T-helper 2 cell (primary cell): ENCODE data around the gene TECTB.

Source experiments
- DNase-seq, 5 experiments: peaks; one replicate each; pipeline versions ENCODE4 v3.0.0 to v3.0.0-alpha.2; 2012 to 2022

The TECTB gene

DNA sequence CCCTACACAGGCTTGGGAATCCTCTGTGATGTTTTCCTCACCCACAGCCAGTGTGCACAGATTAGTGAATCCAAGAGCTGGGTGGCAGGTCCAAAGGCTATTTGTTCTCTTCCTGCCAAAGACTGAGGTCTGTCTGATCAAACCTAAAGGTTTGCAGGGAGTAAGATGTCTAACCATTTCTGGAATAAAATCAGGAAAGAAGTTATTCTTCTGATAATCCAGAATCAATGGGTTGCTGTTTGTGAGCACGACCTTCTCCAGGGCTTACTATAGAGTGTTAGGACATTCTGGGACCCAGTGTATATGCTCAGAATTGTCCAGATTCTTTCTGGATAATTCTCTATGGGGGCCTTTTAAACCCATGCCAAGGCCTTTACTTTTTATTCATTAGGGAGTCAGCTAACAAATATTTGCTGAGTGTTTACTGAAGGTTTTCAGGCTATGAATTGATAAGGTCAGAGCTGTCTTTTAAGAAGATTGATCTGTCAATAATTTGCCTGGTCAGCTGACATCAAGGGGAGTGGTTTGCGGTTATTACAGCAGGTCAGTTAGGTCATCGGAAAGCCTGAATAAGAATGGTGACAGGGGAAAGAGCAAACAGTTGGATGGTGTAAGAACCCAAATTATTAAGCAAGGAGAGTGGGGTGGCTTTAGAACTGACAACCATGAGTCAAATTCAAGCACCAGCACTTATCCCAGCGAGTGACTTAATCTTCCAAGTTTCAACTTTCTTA lies 7.5 kb upstream of the TECTB start:
- no peak for DNase-seq

DNA sequence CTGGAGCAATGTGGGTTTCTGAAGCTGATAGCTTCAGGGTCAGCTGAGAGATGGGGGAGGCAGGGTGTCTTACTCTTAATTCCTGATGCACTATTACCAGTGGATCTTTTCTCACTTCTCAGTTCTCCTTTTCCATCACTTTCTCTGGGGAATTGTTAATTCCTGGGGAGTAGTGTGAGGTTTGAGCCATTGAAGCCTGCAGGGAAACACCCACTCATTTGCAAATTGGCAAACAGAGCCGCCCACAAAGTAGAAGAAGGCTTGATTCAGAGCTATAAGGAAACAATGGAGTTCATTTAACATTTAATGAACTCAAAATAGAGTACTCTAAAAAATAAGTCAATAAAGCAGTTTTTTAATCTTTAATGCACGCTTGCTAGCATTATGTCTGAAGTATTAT lies 4.3 kb upstream of the TECTB start:
- no peak for DNase-seq

DNA sequence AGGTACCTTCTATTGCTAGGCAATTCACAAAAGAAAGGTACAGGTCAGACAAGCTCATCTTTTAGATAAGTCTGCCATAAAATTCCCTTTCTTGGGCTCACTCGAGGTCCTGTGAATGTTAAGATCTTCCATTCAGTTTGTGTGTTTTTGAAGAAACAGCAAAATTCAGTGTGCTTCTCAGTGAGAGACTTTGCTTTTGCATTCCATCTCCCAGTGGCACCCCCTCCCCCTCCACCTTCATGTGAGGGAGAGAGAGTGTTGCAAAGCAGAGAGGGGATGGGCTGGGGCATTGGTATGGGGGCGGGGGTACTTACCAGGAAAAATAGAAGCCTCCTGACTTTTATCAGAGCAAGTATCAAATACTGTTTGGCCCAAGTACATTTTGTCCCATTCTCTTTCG lies 3.8 kb upstream of the TECTB start:
- no peak for DNase-seq

DNA sequence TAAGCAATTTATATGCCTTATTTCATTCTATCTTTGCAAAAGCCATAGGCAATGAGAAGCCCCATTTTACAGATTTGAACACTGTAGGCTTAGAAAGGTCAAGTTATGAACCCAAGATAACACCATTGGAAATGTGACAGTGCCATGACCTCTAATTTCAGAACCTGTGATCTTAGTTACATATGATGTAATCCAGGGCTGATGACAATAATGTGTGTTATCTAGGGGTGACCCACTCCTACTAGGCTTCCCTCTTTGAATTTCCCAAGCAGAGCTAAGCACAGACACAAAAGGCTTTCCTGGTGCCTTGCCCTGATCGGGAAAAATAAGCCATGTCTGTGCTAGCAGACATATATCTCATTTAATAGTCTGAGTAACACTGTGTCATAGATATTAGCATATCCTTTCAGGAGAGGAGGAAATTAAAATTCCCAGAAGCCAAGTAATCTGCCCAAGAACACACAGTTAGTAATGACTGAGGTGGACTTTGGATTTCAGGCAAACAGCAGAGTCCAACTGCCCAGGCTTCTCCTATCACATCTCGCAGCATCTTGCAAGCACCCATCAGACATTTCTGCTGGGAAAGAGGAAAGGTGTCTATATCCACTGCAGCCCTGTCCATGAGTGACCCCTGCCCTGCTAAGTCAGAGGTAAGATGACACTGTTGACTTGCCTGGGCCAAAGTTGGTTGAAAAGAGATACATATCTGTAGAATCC lies 2.8 kb upstream of the TECTB start:
- DNase-seq, result no peak

DNA sequence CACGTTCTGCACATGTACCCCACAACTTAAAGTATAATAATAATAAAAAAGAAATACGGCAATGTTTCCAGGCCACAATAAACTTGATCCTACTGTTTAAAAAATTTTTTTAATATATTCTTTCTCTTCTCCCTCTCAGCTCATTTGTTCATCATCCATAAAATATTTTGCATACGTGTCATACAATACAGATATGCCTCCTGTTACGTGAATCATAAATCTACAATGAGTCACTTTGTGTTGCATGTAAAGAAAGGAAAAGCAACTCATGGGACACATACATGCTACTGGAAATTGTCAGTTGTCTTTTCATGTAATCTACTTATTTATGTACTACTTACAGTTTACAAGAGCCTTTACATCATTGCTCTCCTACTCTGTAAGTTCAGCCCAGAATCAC lies 1.1 kb upstream of the TECTB start:
- DNase-seq, result no peak

DNA sequence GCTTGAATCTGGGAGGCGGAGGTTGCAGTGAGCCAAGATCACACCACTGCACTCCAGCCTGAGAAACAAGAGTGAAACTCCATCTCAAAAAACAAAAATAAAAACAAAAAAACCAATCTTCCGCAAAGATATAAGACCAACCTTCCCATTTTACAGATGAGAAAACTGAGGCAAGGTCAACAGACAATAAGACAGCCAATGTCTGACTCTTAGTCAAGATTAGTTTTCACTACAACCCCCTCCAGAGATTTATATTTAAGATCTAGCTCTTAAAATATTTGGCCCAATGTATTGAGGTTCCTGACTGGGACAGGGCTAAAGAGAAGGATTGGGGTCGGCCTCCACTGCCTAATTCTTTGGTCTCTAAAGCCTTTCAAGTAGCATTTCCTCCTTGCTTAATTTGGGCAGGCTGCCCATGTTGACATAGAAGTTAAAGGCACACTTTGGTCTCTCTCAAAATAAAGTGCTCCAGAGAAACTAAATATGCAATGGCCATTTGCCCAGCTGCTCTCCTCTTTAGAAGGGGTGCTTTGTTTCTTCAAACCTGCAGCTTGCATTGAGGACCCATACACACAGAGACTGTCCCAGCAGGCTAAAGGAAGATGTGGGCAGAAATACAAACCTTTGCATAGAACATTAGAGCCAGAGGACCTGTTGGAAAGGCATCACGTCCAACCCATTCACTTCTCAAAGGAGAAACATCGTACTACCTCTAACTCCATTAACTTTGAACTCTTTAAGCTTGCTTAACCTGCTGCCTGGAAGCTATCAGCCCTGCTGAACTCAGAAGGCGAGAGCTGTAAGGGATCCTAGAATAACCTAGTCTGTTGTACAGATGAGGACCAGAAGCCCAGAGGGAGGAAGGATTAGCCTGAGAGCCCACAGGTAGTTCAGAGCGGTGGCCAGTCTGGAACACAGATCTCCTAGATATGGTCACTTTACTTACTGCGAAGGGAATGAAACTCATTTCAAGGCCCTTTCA lies 3.9 kb downstream of the TECTB start:
- no peak for DNase-seq

DNA sequence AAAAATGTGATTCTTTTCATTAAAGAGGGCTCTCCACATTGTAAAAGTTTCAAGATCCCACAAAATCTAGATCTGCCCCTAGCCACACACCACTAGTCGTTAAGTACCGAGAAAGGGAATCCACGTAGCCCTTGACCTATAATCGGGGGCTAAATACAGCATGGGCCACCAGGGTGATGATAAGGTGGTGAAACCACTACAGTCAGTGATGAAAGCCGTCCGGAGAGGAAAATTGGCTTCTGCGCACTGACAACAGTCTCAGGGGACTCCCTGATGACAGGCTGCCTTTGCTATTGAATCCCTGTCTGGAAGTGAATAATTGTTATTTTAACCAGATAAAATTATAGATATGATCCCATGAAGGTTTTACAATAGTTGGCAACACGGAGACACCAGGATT lies 4.6 kb downstream of the TECTB start:
- DNase-seq, result no peak

DNA sequence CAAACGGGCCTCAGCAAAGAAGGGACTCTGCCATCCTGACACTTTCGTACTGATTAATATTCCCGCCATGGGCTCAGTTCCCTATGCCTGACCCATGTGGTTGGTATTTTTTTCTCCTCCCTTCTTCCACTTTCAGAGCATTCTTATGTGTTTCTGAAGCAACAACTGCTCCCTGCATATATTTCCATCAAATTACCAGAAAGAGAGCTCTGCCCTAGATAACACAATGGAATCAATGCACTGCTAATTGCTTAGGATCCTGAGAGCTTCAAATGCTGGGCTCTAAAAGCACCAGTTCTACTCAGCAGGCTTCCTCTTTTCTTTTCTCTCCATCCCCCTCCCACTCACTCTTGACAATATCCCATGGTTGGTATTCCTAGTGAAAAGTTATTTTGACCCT lies 5.3 kb downstream of the TECTB start:
- DNase-seq, result no peak

DNA sequence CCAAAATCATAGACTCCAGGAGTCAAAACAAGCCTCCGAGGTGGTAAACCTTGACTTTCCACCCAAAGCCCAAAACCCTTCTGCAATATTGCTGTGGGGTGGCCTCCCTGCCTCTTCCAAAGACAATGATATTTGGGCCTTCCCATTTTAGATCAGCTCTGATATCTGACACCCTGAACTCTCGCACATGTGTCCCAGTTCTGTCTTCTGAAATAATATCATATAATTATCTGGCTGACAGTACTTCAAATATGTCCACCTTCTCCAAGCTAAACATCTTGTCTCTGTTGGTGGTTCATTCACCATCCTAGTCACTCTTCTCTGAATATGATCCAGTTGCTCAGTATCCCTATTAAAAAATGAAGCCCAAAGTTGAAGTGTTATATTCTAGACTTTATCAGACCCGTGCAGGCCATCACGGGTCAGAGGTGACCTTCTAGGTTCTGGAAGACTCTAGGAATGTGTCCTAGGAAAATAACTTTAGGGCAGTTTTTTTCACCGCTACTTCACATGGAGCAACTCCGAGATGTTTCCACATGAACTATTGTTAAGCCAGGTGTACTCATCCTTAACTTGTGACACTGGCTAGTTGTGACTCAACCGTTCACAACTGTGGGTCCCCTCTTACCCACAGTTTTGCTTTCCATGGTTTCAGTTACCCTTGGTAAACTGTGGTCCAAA lies 6.3 kb downstream of the TECTB start:
- DNase-seq, result no peak

DNA sequence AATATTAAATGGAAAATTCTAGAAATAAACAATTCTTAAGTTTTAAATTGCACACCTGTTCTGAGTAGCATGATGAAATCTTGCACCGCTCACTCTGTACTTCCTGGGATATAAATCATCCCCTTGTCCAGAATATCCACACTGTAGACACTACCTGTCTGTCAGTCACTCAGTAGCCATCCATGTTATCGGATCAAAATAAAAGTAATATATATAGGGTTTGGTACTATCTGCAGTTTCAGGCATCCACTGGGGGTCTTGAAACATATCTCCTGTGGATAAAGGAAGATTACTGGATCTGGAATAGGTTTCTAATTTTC lies 6.8 kb downstream of the TECTB start:
- no peak for DNase-seq

DNA sequence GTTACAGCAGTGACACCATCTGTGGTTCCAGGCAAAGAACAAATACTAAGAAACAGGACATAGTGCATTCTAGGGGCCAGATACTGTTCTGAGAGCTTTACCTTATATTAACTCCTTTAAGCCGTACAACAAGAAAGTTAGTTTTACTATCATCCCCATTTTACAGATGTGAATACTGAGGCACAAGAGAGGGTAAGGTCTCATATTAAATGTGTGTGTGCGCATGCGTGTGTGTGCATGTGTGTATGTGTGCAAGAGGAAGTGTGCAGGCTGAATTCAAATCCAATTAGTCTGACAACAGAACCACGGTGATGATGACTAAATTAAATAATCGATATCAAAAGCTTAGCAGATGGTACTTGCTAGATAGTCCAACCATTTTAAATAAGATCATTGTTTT lies 11.0 kb downstream of the TECTB start:
- DNase-seq, result no peak

DNA sequence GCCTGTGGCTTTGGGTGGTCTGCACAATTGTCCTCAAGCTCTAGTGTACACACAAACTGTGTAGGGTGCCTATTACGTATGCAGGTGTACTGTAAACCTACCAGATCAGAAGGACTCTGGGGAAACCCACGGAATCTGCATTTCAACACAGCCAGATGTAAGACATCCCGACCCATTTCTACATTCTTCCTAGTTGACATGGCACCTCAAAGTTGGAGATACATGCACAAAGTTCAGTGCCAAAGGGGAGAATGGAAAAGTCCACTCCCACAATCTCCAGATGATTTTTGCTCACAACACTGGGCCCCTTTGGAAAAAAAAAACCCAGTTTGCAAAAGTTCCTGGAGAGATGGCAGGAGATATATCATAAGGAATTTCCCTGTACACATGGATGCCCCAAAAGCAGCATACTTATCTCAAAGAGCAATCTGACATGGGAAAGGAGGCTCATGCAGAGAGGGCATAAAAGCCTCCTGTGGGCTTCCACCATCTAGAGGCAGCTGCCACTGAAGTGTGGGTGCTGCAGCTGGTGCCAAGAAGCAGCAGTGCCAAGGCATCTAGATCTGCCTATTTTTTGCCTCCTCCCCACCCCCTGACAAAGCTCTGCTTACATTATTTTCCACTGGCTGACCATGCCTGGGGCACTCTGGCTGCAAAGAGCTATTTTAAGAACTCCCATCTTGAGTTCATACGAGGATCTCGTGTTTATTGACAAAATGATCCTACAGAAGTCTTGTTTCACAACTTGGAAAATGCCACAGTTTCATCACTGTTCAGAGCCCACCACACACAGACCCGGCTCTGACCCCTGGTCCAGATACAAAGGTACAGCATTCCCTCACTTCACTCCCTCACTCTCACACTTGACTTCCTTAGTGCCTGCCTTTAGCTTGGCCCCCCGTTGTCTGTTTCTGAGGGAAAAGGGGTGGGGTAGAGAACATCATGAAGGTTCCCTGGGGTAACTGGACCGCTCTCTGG lies 12.9 kb downstream of the TECTB start:
- DNase-seq, result no peak

DNA sequence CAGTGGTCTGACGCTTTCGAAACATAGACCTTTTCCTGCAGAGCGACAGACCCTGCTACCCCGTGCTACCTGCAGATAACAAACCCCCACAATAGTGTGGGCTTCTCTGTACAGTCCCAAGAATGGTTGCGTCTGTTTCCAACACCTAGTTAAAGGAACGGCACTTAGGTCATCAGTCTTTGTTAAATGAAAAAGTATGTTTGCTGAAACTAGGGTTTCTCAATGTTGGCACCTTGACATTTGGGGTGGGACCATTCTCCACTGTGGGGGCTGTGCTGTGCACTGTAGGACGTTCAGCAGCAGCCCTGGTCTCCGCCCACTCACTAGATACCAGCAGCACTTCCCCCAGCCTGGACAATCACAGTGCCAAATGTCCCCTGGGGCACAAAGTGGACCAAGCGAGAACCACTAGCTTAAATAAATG lies 13.7 kb downstream of the TECTB start:
- DNase-seq, result no peak

DNA sequence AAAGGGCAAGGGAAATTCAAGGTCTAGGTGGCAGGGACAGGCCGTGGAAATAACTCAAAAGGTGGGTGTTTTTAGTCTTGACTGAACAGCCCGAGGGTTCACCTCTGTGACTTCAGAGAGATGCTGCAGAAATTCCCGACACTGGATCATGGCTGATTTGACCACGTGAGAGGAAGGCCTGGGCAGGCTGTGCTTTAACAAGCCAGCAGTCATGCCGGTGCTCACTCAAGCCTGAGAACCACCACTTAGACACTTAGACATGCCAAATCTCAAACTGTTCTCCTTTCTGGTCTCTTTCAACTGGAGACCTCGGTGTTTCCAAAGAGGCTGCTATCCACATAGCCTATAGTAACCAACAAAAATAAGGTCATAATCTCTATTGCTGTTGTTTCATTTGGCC lies 15.4 kb downstream of the TECTB start:
- DNase-seq, result no peak

DNA sequence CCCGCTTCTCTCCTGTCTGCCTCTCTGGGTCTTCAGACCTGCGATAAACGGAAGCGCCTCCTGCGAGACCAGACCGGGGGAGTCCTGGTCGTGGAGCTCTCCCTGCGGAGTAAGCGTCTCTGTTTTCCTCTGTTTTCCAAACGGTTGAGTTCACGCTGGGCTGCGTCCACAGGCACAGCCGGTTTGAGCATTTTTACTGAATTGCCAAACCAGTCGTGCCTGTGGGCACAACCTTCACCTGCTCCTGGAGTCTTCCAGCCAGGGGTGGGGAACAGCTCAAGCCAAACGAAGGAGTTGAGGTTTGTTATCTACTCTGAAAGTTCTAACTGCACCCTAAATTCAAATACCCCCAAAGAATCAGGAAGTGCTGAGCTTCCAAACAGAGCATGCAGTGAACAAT lies 16.3 kb downstream of the TECTB start:
- no peak for DNase-seq

DNA sequence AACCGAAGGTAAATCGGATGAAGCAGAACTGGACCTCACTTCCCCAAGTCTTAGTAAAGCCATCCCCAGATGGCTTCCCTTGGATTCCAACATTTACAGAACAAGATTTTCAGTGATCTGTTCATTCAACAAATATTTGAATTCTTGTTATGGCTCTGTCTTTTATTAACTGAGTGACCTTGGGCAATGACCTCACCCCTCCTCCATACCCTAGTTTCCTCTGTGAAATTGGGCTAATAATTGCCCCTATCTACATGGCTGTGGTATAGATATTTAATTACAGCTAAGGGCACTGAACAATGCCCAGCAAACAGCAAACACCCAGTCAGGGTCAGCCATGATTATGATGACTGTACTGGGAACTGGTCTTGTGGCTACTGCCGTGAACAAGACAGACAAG lies 19.1 kb downstream of the TECTB start:
- DNase-seq, result no peak

DNA sequence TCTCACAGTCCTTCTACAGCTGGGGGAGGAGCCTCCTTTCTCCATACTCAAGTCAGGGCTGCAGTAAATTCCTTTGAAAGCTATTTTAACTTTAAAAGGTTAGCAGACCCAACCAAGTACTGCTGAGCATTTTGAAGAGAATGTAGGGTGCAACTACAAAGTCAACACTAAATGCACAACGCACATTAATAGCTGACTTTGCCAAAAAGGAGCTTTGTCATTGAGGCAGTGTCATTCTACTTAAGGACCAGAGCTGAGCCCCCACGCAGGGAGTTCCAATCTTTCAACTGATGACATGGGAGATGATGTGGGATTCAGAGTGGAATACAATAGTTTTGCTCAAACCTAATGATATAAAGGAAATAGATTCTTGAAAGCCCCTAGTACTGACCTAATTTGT lies 20.3 kb downstream of the TECTB start:
- no peak for DNase-seq

DNA sequence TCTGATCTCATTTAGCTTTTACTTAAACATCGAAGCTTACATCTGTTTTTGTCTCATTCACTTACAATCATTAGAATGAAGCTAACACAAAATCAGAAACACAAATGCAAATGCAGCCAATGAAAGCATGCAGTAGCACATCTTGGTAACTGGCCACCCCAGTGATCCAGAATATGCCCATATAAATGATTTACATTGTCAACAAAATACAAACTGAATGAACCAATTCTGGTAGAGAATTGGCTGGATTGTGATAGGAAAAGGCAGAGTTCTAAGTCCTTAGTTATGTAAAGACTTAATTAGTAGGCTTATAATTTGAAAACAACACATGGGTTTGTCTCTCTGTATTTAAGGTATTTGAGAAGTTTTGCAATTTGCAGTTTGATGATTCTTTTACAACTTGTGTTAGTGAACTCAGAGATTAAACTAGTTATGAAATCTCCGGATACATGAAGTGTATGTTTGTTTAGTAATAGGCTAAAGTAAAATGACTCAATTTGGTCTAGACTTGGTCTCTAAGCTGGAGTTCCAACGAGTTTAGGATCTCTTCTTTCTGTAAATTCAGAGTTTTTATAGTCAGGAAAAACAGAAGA lies 21.2 kb downstream of the TECTB start:
- DNase-seq, result no peak

DNA sequence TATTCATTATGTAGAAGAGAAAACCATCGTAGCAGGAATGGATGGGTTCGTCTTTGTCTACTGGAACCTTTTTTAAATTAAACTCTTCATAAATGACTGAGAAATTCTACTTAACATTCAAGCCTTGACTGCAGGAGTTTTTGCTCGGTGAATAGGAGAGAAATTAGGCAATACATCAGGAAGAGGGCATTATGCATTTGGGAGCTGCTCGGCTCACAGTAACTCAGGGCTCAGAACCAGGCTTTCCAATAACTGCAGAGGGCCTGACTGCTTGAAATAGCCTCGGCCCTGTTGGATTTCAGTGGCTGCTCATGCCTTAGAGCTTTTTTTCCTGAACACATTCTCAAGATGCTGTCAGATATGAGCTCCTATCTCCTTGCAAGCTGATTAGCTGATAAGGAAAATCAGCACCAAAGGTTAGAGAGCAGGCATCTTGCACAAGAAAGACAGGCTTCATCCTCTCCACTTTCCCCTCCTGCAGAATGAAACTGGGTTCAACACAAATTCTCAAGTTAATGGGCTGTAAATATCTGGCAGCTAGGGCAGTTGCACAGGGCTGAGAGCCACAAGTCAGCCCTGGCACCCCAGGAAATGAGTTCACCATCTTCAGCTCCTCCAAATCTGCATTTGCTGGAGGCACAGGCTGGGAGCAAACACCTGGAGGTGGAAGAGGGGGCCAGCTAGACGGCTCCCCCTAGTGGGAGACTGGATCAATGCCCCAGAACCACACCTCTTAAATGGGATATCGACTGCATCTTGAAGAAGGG lies 24.3 kb downstream of the TECTB start:
- DNase-seq, result peak in 3 of 5 experiments; percentile 5 to 31 (median 7)

DNA sequence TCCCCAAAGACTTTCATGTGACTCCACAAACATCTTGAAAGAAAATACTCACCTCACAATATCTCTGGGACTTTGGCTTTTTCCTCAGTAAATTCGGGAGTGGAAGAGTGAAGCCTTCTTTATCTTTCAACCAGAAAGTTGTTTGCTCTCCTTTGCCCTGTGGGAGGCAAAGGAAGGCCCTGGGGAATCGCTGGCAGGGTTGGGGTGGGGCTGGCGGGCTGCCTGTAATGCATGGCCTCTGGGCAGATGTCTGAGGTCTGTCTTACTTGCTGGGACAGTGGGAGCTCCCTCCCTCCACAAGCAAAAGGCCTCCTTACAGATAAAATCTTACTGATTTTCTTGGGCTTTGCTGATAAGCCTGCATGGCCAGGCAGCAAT lies 24.9 kb downstream of the TECTB start:
- DNase-seq, result no peak

DNA sequence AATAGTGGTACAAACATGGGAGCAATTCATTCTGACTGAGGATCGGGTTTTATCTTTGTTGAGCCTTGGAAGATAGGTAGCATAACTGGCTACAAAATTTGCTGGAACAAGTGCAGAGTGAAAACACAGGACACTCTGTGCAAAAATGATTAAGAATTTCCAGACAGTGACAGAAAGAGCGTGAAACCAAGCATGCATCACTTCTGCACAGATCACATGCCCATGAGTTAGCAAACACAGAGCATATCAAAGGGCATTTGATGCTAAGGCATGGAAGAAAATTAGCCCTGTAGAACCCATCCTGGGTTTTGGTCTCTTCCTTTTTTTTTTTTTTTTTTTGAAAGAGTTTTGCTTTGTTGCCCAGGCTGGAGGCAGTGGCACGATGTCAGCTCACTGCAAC lies 28.3 kb downstream of the TECTB start:
- DNase-seq, result no peak
